ENCODE results near the gene ADD2. TPM values are rescaled to one million over a fixed set of nuclear protein-coding genes. Genes with fewer than 3 reads are reported as not detected.

The ADD2 gene
- total and polyA plus RNA-seq, 3 donors from 2014 or later, result 5.1 to 6.1 (median 5.8) TPM

GRCh38 chr2:70735071-70735470, 32.9 kb downstream of the ADD2 start:
- WGBS, 2 donors, result 71 to 74% methylated on average over 2 of the region's 2 CpGs
- no peak for TF ChIP-seq POLR2A (IDR thresholded peaks at IDR 0.05)
- TF ChIP-seq CTCF (IDR thresholded peaks at IDR 0.05), result no peak
- Histone ChIP-seq H3K4me1 (no peaks in the 10 kb centered on the region), H3K27ac (no peak overlapping the region), H3K27me3 (no peaks in the 10 kb centered on the region), H3K9me3 (no peaks in the 10 kb centered on the region), H3K36me3 (ENCODE audit: low read depth, missing control alignments) (no peaks in the 10 kb centered on the region), H3K4me3 (no peak overlapping the region)
- no peak for DNase-seq
- intact Hi-C loops (cut with DNase I; ENCODE audit: low total_unique reads), result no loop called here

- Histone ChIP-seq H3K27ac (no peak overlapping the region), H3K36me3 (ENCODE audit: low read depth, missing control alignments) (no peaks in the 10 kb centered on the region), H3K9me3 (no peaks in the 10 kb centered on the region), H3K4me1 (no peaks in the 10 kb centered on the region), H3K27me3 (no peaks in the 10 kb centered on the region), H3K4me3 (no peak overlapping the region)
- TF ChIP-seq POLR2A (IDR thresholded peaks at IDR 0.05) (no peak), CTCF (IDR thresholded peaks at IDR 0.05) (no peak)
- intact Hi-C loops (cut with DNase I; ENCODE audit: low total_unique reads), result no loop called here
- DNase-seq, result no peak
- WGBS, 2 donors, result 59 to 70% methylated on average over 7 of the region's 7 CpGs
These were observed 34.3 kb downstream of the ADD2 start for GRCh38 chr2:70733646-70734180.

GRCh38 chr2:70732766-70733645, 35.0 kb downstream of the ADD2 start:
- H3K4me1 ChIP-seq, result no peaks in the 10 kb centered on the region
- no peak for TF ChIP-seq POLR2A (IDR thresholded peaks at IDR 0.05)
- TF ChIP-seq CTCF (IDR thresholded peaks at IDR 0.05), result no peak
- H3K36me3 ChIP-seq (ENCODE audit: low read depth, missing control alignments), result no peaks in the 10 kb centered on the region
- WGBS, 2 donors, result 65% methylated on average over 6 of the region's 6 CpGs
- no peak for DNase-seq
- intact Hi-C loops (cut with DNase I; ENCODE audit: low total_unique reads), result no loop called here
- H3K27ac ChIP-seq, result no peak overlapping the region
- H3K9me3 ChIP-seq, result no peaks in the 10 kb centered on the region
- no peaks in the 10 kb centered on the region for H3K27me3 ChIP-seq
- no peak overlapping the region for H3K4me3 ChIP-seq

- H3K36me3 ChIP-seq (ENCODE audit: low read depth, missing control alignments), result no peaks in the 10 kb centered on the region
- TF ChIP-seq POLR2A (IDR thresholded peaks at IDR 0.05) (no peak), CTCF (IDR thresholded peaks at IDR 0.05) (no peak)
- no peak overlapping the region for H3K4me3 ChIP-seq
- H3K4me1 ChIP-seq, result no peaks in the 10 kb centered on the region
- intact Hi-C loops (cut with DNase I; ENCODE audit: low total_unique reads), result no loop called here
- 95 to 98% methylated on average over 2 of the region's 2 CpGs for WGBS, 2 donors
- no peaks in the 10 kb centered on the region for H3K27me3 ChIP-seq
- no peak overlapping the region for H3K27ac ChIP-seq
- H3K9me3 ChIP-seq, result no peaks in the 10 kb centered on the region
- no peak for DNase-seq
These were observed 37.3 kb downstream of the ADD2 start for GRCh38 chr2:70730730-70731129.
